Upper lobe of left lung (tissue), 6 donors: Measurements from ENCODE around the gene CR1. TPM values are rescaled to one million over a fixed set of nuclear protein-coding genes. Genes with fewer than 3 reads are reported as not detected.

Experiments
- ATAC-seq, 2 donors: fragments of 200-7000 bp; cut with Tn5 transposase; one replicate each; pipeline ENCODE4 v1.9.1; 2022; ENCODE audit warnings: mild to moderate bottlenecking in 2 of 2, moderate library complexity in 2 of 2; ENCODE audit not compliant: low FRiP score in 2 of 2
- DNase-seq, 2 donors: peaks; one replicate each; pipeline ENCODE4 v3.0.0-alpha.2; 2019 to 2020
- H3K27ac ChIP-seq, 4 donors: fragments of 200-600 bp; sonication (generic); one replicate each; pipeline ENCODE4 v1.5.1; 2016 to 2019
- H3K27me3 ChIP-seq, 4 donors: fragments of 200-600 bp; sonication (generic); one replicate each; pipeline ENCODE4 v1.5.1; 2017 to 2019
- H3K36me3 ChIP-seq, 4 donors: fragments of 200-600 bp; sonication (generic); one replicate each; pipeline ENCODE4 v1.5.1; 2016 to 2019
- H3K4me1 ChIP-seq, 4 donors: fragments of 200-600 bp; sonication (generic); one replicate each; pipeline ENCODE4 v1.5.1; 2018 to 2019
- H3K4me3 ChIP-seq, 4 donors: fragments of 200-600 bp; sonication (generic); one replicate each; pipeline ENCODE4 v1.5.1; 2017 to 2019; ENCODE audit warnings: mild to moderate bottlenecking in 2 of 4, moderate library complexity in 1 of 4
- H3K9me3 ChIP-seq, 4 donors: fragments of 200-600 bp; sonication (generic); one replicate each; pipeline ENCODE4 v1.5.1; 2018 to 2019
- EP300 ChIP-seq, 4 donors: sonication (generic); formaldehyde crosslinking; IDR thresholded peaks; one replicate each; pipeline ENCODE4 v1.5.1; 2017; ENCODE audit warnings: antibody characterized with exemption in 4 of 4, control low read depth in 2 of 4
- POLR2A ChIP-seq, 4 donors: fragments of 450-650 bp; IDR thresholded peaks; one replicate each; pipeline ENCODE4 v1.5.1; 2016 to 2017; ENCODE audit warnings: antibody characterized with exemption in 4 of 4, mild to moderate bottlenecking in 2 of 4
- POLR2AphosphoS5 ChIP-seq, 2 donors: sonication (generic); formaldehyde crosslinking; IDR thresholded peaks; one replicate each; pipeline ENCODE4 v1.5.1; 2017; ENCODE audit warnings: antibody characterized with exemption in 2 of 2
- WGBS, 2 donors: methylation state at CpG; one replicate each; pipeline ENCODE4 v1.1.5; 2017 to 2018; 5-methylcytosine and 5-hydroxymethylcytosine counted together
- total RNA-seq, 6 donors: library from RNA; depleted of rRNA in 4 of 6; stranded (reverse); fragments of >200 nt in 4 of 6; gene quantifications; one replicate each; pipeline versions ENCODE4 v1.1.0 to v1.2.1, GENCODE V29; 2016 to 2021
- TF ChIP-seq, protein P1 (sequence below), 6 experiments: fragments of 450-650 bp in 4 of 6; fragments of 200-600 bp in 2 of 6; sonication (generic) in 2 of 6; IDR thresholded peaks; one replicate each; pipeline ENCODE4 v1.5.1; 2016 to 2019; ENCODE audit warnings: antibody characterized with exemption in 6 of 6
- donor health status: DM: no; HTN: no; CAD: no; lungs with moderate emphysema.
- donor health status: DM: no; HTN: yes; CAD: no; lungs with severe emphysema.

Gene CR1
- total RNA-seq, 6 donors from 2014 or later: 5.1 to 19.3 (median 11.4) TPM

DNA sequence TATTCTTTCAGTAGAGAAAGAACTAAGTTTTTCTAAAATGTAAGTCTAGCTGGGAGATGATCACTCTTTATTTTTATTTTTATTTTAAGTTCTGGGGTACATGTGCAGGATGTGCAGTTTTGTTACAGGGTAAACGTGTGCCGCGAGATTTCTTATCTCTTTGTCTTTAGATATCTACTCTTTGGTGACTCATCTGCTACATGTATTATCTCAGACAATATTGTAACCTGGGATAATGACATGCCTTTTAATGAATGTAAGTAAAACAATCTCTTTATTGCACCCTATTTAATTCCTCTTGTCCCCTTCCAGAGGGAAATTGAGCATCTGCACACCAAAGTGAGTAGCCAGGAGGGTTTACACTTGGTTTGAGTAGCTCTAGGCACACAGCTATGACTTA lies 32.4 kb upstream of the CR1 start:
- Histone ChIP-seq H3K4me1 (no peaks in the 10 kb centered on the region), H3K27ac (no peak overlapping the region), H3K27me3 (no peaks in the 10 kb centered on the region), H3K4me3 (no peak overlapping the region), H3K36me3 (no peaks in the 10 kb centered on the region), H3K9me3 (no peaks in the 10 kb centered on the region)
- WGBS, 2 donors: 85 to 89% methylated on average over 3 of the region's 3 CpGs
- ATAC-seq: no peak
- no peak for DNase-seq
- TF ChIP-seq, protein P1, sequence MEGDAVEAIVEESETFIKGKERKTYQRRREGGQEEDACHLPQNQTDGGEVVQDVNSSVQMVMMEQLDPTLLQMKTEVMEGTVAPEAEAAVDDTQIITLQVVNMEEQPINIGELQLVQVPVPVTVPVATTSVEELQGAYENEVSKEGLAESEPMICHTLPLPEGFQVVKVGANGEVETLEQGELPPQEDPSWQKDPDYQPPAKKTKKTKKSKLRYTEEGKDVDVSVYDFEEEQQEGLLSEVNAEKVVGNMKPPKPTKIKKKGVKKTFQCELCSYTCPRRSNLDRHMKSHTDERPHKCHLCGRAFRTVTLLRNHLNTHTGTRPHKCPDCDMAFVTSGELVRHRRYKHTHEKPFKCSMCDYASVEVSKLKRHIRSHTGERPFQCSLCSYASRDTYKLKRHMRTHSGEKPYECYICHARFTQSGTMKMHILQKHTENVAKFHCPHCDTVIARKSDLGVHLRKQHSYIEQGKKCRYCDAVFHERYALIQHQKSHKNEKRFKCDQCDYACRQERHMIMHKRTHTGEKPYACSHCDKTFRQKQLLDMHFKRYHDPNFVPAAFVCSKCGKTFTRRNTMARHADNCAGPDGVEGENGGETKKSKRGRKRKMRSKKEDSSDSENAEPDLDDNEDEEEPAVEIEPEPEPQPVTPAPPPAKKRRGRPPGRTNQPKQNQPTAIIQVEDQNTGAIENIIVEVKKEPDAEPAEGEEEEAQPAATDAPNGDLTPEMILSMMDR (IDR thresholded peaks at IDR 0.05): no peak
- TF ChIP-seq POLR2A (IDR thresholded peaks at IDR 0.05) (no peak), EP300 (IDR thresholded peaks at IDR 0.05) (no peak), POLR2AphosphoS5 (IDR thresholded peaks at IDR 0.05) (no peak)

DNA sequence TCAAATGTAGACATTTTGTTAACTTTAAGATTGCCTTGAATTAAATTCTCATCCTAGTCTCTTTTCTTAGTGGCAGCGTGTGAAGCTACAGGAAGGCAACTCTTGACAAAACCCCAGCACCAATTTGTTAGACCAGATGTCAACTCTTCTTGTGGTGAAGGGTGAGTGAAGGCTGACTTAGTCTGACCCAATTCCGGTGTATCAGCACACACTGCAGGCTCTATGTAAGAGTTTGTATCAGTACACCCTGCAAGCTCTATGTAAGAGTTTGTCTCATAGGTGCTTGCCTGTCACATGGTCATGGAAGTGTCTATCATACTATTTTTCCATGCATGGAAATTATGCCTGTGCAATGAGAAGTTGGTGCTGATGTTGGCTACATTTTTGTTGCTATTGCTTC lies 25.0 kb upstream of the CR1 start:
- Histone ChIP-seq H3K27me3 (no peaks in the 10 kb centered on the region), H3K9me3 (no peaks in the 10 kb centered on the region), H3K27ac (no peak overlapping the region), H3K36me3 (no peaks in the 10 kb centered on the region), H3K4me3 (no peak overlapping the region), H3K4me1 (no peaks in the 10 kb centered on the region)
- DNase-seq: no peak
- no peak for ATAC-seq
- TF ChIP-seq POLR2AphosphoS5 (IDR thresholded peaks at IDR 0.05) (no peak), POLR2A (IDR thresholded peaks at IDR 0.05) (no peak), EP300 (IDR thresholded peaks at IDR 0.05) (no peak)
- TF ChIP-seq, protein P1 (IDR thresholded peaks at IDR 0.05): no peak
- 85 to 97% methylated on average over 1 to 2 of the region's 2 CpGs for WGBS, 2 donors

DNA sequence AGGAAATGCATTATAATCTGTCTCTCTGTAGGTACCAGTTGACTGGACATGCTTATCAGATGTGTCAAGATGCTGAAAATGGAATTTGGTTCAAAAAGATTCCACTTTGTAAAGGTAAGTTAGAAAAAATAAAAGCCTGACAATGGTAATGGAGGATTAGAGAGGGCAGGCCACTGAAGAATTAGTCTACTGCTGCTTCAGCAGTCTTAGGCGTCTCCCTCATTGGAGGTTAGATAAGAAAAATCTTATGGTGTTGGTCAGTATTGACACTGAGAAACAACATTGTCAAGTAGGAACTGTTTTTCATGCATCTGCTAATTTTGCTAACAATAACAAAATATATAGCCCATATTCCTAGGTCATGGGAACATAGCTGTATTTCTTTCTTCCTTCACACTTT lies 21.7 kb upstream of the CR1 start:
- no peaks in the 10 kb centered on the region for H3K27me3 ChIP-seq
- DNase-seq (no peak), ATAC-seq (no peak)
- no peaks in the 10 kb centered on the region for H3K4me1 ChIP-seq
- no peaks in the 10 kb centered on the region for H3K9me3 ChIP-seq
- WGBS, 2 donors: 87 to 100% methylated on average over 1 of the region's 1 CpG
- no peak overlapping the region for H3K27ac ChIP-seq
- no peak for TF ChIP-seq EP300 (IDR thresholded peaks at IDR 0.05)
- no peak for TF ChIP-seq POLR2AphosphoS5 (IDR thresholded peaks at IDR 0.05)
- TF ChIP-seq, protein P1 (IDR thresholded peaks at IDR 0.05): no peak
- no peak for TF ChIP-seq POLR2A (IDR thresholded peaks at IDR 0.05)
- H3K36me3 ChIP-seq: no peaks in the 10 kb centered on the region
- H3K4me3 ChIP-seq: no peak overlapping the region

DNA sequence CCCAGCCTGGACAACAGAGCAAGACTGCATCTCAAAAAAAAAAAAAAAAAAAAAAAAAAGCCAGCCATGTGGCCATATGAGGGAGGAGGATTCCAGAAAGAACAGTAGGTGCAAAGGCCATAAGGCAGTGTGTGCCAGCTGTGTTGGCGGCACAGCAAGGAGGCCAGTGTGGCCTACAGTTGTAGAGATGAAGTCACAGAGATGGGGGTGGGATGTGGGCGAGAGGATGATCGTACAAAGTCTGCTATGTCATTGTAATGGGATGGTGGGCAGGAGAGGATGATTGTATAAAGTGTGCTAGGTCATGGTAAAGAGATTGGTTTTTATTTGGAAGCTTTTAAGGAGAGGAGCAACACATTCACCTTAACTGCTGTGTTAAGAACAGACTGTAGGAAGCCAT lies 9.8 kb upstream of the CR1 start:
- no peaks in the 10 kb centered on the region for H3K36me3 ChIP-seq
- H3K4me3 ChIP-seq: no peak overlapping the region
- ATAC-seq: no peak
- H3K9me3 ChIP-seq: no peaks in the 10 kb centered on the region
- H3K4me1 ChIP-seq: no peaks in the 10 kb centered on the region
- H3K27me3 ChIP-seq: no peaks in the 10 kb centered on the region
- whole genome bisulfite sequencing, 2 donors: 84 to 87% methylated on average over 3 of the region's 3 CpGs
- no peak for TF ChIP-seq POLR2A (IDR thresholded peaks at IDR 0.05)
- TF ChIP-seq, protein P1 (IDR thresholded peaks at IDR 0.05): no peak
- no peak for TF ChIP-seq POLR2AphosphoS5 (IDR thresholded peaks at IDR 0.05)
- no peak for TF ChIP-seq EP300 (IDR thresholded peaks at IDR 0.05)
- no peak for DNase-seq
- no peak overlapping the region for H3K27ac ChIP-seq

DNA sequence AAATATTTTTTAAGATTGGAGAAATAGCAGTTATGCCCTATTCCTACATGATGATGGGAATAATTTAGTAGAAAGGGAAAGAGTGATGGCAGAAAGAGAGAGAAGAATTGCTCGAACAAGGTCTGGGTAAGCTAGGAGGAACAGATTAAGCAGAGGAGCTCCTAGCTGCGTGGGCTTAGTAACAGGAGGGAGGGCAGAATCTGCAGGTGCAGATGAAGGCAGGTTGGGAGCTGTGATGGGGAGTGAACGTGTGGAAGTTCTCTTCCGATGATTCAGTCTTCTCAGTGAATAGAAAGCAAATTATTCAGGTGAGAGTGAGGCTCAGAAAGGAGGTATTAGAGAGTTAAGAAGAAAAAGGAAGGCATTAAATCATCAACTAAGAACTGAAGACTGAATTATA lies 8.3 kb upstream of the CR1 start:
- WGBS, 2 donors: 81 to 89% methylated on average over 4 of the region's 4 CpGs
- Histone ChIP-seq H3K27ac (no peak overlapping the region), H3K4me3 (no peak overlapping the region), H3K27me3 (no peaks in the 10 kb centered on the region), H3K36me3 (no peaks in the 10 kb centered on the region), H3K4me1 (no peaks in the 10 kb centered on the region), H3K9me3 (no peaks in the 10 kb centered on the region)
- no peak for TF ChIP-seq POLR2A (IDR thresholded peaks at IDR 0.05)
- TF ChIP-seq EP300 (IDR thresholded peaks at IDR 0.05): no peak
- TF ChIP-seq, protein P1 (IDR thresholded peaks at IDR 0.05): no peak
- TF ChIP-seq POLR2AphosphoS5 (IDR thresholded peaks at IDR 0.05): no peak
- no peak for DNase-seq
- ATAC-seq: no peak
